GM21360 (cell line): ENCODE results near the gene CHRNA9.

Source experiments
- ATAC-seq: cut with Tn5 transposase; IDR thresholded peaks from one replicate; pipeline ENCODE4 v1.9.1; 2021; ENCODE audit warnings: mild to moderate bottlenecking, moderate library complexity; ENCODE audit not compliant: unreplicated experiment

Gene CHRNA9

GRCh38 chr4:40308528-40309122 lies 26.5 kb upstream of the CHRNA9 start:
- ATAC-seq, result no peak

DNA sequence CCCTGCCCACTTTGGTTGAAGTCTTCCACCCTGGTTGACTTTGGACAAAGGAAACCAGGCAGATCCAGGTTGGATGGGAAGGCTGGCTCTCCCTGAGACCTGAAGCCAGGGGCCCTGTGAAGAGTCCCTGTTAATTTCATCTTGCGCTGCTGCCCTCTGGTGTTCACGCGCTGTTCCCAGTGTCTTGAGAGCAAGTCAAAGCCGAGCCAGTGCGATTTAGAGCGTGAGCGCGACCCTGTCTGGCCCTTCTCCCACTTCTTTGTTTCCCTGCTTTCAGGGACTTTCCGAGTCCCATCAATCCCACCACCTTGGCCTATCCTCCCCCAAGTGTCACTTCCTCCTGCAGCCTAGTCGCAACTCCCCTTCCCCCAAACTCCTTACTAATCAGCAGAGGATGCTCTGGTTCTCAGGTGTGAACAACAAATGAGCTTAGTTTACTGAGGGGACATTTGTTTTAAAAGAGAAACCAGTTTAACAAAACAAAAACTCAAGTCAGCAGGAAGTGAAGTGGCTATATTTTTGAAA lies 25.8 kb upstream of the CHRNA9 start:
- peak; percentile 42 for ATAC-seq

DNA sequence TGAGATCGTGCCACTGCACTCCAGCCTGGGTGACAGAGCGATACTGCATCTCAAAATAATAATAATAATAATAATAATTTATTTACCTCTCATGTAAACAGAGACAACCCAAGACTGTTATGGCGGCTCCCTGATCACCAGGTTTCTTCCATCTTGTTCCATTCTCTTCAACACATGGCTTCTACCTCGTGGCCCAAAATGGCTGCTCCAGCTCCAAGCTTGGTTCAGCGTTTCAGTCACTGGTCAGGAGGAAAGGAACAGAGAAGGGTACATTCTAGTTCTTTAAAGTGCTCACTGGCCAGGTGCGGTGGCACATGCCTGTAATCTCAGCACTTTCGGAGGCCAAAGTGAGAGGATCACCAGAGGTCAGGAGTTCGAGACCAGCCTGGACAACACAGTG lies 24.9 kb upstream of the CHRNA9 start:
- ATAC-seq, result no peak

GRCh38 chr4:40311811-40312346 lies 23.3 kb upstream of the CHRNA9 start:
- no peak for ATAC-seq

DNA sequence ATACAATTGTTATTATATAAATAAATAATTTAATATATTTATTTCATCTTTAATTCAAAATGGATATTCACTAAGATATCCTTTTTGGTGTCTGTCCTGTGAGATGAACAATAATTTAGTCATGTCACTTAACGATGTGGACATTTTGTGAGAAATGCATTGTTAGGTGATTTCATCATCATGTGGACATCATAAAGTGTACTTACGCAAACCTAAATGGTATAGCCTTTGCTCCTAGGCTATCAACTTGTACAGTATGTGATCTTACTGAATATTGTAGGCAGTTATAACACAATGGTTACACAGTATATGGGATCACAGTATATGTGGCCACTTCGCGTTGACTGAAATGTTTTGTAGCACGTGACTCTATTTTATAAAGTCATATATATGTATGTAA lies 20.2 kb upstream of the CHRNA9 start:
- no peak for ATAC-seq

DNA sequence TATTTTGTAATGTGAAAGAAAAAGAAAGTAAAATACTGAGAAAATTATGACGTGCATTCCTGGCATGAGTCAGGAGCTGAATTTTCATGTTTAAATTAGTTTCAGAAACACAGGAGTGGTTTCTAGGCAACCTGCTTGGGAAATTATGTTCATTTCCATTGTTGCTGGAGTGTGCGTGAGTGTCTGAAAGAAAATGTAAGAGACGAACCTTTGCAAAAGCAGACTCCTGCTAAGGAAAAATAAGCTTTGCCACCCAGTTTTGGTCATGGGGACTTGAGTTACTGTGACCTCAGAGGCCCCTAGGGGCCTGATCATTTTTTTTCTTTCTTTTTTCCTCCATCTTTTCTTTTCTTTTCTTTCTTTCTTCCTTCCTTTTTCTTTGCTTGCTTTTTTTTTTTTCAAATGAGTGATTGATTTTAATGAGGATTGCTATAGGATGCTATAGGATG lies 18.8 kb upstream of the CHRNA9 start:
- no peak for ATAC-seq

DNA sequence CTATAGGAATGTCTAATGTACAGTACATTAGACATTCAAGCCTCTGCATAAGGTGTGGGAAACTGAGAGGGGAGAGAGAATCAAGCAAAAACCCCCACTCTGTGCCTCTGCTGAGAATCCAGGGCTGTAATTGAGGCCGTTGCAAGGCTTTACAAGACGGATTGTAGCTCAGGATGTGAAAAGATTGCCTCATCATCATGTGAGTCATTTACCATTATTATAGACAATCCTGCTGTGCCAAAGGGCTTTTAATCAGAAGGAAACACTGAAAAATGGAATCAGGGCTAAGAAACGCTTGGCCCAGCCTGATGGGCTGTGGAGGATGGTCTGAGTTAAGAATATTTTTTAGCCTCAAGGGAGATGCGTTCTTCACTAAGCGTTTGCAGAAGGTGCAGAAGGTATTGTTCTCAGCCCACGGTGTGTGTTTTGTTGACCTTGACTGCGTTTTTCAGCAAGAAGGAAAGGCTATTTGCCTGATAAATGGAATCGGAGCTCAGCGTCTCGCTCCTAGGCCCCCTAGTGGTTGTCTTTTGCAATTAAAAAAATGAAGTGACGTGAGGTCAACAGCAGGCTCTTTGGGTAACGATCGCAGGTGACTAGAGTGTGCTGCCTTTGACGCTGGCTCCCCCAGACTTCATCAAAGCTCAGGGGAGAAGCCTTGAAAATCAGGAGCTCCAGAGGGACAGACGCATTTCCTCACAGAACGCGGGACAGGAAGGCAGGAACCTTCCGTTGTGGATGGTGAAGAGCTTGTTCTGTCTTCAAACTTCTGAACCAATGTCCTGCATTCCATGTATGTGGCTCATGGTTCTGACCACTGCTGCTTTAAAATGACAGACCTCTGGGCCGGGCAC lies 18.1 kb upstream of the CHRNA9 start:
- peak; percentile 53 for ATAC-seq

GRCh38 chr4:40317916-40318658 lies 17.0 kb upstream of the CHRNA9 start:
- no peak for ATAC-seq

DNA sequence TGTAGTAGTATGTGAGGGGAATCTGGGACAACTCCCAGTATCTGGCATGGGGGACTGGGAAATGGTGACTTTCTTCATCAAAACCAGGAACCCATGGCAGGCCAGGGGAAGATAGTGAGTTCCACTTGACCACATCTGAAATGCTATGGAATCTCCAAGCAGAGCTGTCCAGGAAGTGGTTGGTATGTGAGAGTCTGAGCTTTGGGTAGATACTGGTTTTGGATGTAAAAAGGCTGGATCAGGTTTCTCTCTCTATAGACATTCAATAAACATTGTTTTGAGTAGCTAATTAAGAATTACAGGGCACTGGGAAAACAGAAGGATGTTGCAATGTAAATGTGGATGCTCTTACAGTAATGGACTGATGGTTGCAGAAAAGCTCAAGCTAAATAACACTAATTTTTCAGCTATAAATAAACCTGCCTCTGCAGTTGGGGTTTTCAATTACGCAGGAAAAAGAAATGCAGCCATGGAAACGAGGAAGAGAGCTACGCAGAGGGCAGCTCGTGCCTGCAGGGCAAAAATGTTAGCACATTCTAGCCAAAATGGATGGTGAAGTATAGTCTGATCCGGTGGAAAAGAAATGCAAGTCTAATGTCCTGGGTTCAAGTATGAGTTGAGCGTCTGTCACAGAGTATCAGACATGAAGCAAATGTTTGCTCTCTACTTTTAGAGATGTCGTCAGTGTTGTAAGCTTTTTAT lies 13.4 kb upstream of the CHRNA9 start:
- no peak for ATAC-seq

GRCh38 chr4:40322811-40323210 lies 12.3 kb upstream of the CHRNA9 start:
- ATAC-seq, result no peak

GRCh38 chr4:40323866-40324265 lies 11.3 kb upstream of the CHRNA9 start:
- ATAC-seq, result no peak

- ATAC-seq, result peak; percentile 95
Observed at GRCh38 chr4:40325406-40326019, 9.6 kb upstream of the CHRNA9 start.

- ATAC-seq, result no peak
Observed at GRCh38 chr4:40327340-40327739, 7.8 kb upstream of the CHRNA9 start.

DNA sequence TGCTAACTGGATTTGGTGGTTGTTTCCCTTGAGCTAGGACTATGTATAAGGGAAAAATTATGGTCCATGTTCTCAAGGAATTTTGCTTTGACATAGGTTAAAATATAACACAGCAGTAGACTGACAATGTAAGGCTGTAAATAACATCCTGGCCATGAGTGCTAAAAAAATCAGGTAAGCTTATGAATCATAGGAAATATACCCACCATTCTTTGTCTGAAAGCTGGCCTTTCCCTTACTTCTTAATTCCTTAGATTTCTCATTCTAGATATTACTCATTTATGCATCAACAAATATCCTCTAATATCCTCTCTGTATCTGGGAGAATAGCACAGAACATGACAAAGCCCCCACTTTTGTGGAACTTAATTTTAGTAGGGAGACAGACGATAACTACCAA lies 6.8 kb upstream of the CHRNA9 start:
- no peak for ATAC-seq

- no peak for ATAC-seq
Observed at GRCh38 chr4:40329805-40330204, 5.3 kb upstream of the CHRNA9 start.

DNA sequence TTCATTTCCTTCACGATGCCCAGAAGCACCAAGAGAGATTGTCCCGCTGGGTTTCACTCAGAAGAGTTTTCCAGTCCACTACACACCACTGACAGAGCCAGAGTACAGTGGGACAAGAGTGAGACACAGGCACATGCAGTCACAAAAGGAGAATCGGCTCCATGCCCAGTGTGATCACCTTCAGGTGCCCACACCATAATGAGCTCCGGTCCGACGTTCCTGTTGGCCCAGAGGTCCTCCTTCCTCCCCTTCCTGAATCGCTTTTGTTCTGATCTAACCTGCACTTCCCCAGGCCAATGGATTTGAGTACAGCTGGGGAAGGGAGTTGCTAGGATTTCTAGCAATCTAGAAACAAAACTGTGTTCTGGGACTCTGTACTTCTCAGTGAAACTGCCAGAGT lies 4.6 kb upstream of the CHRNA9 start:
- ATAC-seq, result no peak

DNA sequence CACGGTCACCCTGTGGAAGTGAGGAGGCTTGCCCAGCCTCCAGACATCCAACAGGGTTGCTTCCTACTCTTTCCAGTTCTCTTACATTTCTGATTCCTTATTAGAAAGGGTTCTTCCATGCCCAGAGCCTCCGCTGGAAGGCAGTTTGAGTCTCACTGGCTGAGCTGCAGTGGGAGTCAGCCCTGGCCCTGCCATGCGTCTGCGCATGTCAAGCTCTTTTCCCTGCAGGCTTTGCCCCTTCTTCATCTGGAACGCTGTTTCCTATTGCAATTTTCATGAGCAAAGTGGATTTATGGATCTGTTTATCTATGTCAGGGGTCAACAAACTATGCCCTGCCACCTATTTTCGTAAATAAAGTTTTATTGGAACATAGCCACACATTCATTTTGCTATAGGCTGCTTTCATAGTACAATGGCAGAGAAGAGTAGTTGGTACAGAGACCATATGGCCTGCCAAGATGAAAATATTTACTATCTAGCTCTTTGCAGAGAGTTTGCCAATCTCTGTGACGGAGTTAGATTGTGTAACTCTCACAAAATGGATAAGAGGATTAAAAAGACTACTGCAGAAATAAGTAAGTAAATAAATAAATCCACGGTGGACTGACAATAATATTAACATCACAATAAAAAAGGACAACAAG lies 3.9 kb upstream of the CHRNA9 start:
- no peak for ATAC-seq

DNA sequence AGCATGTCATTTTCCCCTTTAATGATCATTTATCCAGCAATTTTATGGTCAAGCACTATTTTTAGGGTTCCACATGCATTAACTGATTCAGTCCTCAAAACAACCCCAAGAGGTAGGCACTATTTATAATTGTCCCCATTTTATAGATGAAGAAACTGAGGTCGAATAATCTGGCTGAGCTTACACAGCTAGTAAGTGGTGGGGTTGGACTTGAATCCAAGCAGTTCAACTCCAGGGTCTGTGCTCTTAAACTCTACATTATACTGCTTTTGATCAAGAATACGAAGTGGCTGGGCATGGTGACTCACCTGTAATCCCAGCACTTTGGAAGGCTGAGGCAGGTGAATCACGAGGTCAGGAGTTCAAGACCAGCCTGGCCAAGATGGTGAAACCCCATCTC lies 3.2 kb upstream of the CHRNA9 start:
- no peak for ATAC-seq

GRCh38 chr4:40333921-40334352 lies 1.2 kb upstream of the CHRNA9 start:
- no peak for ATAC-seq

DNA sequence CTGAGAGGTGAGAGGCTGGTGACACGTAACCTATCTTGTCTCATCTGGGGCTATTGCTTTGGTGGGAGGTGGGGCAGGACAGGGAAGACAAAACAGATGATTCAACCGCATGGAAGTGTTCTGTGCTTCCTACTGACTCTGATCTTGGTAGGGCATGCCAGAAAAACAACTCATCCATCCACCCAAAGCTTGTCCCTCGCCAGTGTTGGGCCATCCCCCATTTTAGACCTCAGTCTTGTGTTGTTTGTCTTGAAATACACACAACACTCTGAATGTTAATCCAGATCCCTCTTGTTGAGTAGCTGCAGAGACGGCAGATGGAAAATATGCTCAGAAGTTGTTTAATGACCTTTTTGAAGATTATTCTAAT lies 377 bp downstream of the CHRNA9 start:
- no peak for ATAC-seq
